Glomerular visceral epithelial cell (primary cell): ENCODE data around the gene TBC1D30.

ENCODE experiments used
- DNase-seq: peaks from one replicate; pipeline ENCODE4 v3.0.0-alpha.2; 2016; ENCODE audit errors: extremely low spot score

Gene TBC1D30

DNA sequence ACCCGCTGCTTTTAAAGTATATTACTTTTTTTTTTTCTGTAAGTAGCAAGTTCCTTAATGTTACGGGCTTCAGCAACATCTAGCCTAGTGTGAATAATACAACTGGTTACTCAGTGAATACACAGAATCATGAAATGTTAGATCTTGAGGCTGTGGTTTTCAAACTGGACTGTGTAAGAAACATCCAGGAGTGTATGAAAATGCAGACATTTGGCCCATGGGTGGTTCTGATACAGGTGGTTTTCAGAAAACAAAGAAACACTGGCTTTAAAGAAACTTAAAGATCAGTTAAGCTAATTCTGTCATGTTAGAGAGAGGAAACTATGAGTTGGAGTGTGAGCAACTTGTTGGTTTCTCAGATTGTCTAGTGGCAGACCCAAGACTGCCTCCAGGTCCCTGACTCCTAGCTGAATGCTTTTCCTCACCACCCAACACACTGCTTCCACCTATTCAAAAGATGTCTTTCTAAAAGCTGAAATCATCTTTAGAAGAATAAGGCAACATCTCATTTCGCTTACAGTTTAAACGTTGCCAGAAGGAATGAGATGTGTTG, 36.1 kb downstream of the TBC1D30 start:
- no peak for DNase-seq

- no peak for DNase-seq
Measured at GRCh38 chr12:64864319-64864718, 39.9 kb downstream of the TBC1D30 start.

- no peak for DNase-seq
Measured at GRCh38 chr12:64875186-64875585, 50.7 kb downstream of the TBC1D30 start.

GRCh38 chr12:64876388-64877071, 52.1 kb downstream of the TBC1D30 start:
- no peak for DNase-seq

DNA sequence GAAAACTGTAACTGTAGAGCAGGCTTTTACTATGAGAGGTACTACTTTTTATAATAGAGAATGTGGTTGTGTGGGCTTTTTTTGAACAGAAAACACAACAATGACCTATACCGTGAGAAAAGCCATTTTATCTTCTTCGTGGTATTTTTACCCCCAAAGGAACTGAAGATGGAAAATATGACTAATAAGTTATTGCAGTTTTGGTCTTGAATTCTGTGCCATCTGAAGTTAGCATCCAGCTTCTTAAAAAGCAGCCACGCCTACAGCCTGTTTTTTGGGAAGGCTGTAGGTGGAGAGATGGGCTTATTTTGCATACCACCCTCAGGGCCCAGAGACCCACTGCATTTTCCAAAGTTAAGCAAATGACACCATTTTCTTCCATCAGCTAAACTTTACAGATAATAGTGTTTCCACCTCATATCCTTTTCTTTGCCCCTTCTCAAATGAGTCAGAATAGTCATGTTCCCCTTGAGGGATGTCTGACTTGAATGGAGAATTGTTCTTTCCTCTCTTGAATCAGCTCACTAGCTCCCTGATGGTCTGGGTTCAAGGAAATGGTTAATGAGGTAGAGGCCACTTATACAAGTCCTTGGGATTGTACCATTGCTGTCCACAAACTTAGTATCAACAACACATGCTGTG, 53.0 kb downstream of the TBC1D30 start:
- DNase-seq = no peak

GRCh38 chr12:64882687-64883086, 58.2 kb downstream of the TBC1D30 start:
- no peak for DNase-seq

- DNase-seq = no peak
Measured at GRCh38 chr12:64883264-64884163, 59.1 kb downstream of the TBC1D30 start.

DNA sequence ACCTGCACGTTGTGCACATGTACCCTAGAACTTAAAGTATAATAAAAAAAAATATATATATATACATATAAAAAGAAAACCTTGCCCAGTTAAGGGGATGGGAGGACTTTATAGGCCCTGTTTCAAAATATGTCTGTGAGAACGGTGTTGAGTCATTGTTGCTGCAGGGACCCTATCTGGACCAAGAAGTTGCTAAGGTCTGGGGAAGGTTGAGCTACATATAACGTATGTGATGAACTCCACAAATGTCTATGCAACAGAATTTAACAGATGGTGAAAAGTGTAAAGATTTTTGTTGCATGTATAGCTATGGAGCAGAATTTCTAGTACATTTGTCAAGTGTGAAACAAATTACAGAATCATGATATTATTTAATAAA, 59.7 kb downstream of the TBC1D30 start:
- no peak for DNase-seq

- DNase-seq = no peak
Measured at GRCh38 chr12:64884728-64885127, 60.3 kb downstream of the TBC1D30 start.

- DNase-seq = no peak
Measured at GRCh38 chr12:64889434-64890216, 65.2 kb downstream of the TBC1D30 start.

- peak; percentile 50 for DNase-seq
Measured at GRCh38 chr12:64890873-64891468, 66.5 kb downstream of the TBC1D30 start.

GRCh38 chr12:64891629-64892028, 67.2 kb downstream of the TBC1D30 start:
- no peak for DNase-seq

GRCh38 chr12:64892561-64892960, 68.1 kb downstream of the TBC1D30 start:
- no peak for DNase-seq

- no peak for DNase-seq
Measured at GRCh38 chr12:64893961-64894360, 69.5 kb downstream of the TBC1D30 start.

DNA sequence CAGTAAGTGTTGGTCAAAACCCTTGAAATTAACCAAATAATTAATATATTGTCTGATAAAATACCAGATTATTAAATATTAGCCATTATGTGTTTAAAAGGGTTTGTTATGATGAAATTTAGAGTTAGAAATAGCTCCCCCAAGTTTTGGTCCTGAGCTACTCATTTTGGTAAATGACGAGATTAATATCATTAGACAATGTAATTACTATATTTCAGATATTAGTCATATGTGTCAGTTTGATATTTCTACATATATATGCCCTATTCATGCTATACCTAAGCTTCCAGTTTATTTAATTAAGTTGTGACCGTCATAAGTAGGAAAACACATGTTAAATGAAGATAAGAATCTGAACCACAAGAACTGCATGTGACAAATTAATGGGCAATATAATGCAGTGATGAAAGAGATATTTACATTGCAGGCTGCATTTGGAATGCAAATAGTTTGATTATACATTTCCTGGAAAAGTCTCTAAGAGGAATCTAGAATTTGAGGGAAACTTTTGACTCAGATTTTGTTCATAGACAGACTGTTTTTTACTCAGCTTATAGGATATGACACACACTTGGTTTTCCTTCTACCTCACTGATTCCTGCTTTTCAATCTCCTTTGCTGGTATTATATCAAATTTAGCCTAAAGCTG, 70.5 kb downstream of the TBC1D30 start:
- no peak for DNase-seq

GRCh38 chr12:64895526-64895925, 71.1 kb downstream of the TBC1D30 start:
- peak; percentile 18 for DNase-seq

GRCh38 chr12:64900540-64900939, 76.1 kb downstream of the TBC1D30 start:
- DNase-seq = no peak

DNA sequence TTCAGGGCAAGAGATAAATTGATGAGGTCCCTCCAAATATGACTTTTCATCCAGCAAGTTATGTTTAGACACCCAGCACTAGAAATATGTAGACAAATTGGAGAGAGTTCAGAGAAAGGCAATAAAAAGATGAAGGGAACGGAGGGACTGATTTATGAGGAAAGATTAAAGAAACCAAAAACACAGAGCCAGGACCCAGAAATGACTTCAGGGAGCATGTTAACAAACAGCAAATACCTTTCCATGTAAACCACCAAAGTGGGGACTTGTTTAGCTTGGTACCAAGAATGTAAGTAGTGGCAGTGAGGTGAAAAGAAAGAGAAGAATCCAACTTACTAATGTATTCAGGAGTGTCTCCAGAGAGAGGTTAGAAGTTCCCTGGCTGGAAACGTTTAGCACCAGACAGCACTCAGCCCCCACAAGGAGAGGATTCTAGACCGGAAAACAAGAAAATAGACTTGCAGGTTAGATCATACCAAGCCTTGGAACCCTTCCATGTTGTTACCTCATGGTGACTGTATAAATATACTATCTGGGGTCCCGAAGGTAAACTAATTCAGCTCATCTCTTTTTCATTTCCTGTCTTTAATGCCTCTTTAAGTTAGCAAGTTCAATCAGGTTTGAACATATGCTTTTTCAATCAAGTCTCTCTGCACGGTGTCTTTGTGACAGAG, 79.2 kb downstream of the TBC1D30 start:
- no peak for DNase-seq

DNA sequence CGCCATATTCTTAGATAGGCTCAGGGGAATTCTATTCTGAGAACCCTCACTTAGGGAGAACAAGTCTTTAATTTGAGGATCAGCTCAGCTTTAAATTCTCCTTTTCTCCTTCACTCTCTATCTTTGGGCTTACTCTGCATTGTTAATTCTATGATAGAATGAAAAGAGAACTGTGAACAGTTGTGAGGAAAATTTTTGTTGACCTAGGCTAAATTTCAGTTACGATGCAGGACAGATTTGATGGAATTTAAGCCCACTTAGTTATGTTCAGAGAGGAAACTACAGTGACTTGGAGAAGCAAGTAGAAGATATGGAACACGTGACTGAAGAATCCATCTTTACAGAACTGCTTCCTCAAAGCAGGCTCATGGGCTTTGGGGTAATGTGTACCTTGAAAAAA, 82.7 kb downstream of the TBC1D30 start:
- no peak for DNase-seq

DNA sequence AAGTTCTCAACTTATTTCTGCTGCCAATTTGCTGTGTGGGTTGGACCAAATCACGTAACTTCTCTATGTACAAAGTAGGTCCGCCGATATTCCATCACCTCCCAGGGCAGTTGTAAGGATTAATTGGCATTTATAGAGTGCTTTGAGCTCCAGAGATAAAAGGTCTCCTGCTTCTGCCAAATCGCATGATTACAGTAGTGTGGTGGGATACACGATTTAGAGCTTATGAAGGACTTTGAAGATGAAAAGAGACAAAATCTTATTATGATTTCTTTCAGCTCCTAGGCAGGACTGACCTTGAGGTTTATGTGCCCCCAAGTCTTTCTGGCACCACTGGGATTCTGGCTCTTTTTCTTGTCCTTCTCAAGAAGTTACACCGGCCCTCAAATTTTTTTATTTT, 84.7 kb downstream of the TBC1D30 start:
- DNase-seq = no peak
